ENCODE data around the gene NANOS1. TPM values are rescaled to one million over a fixed set of nuclear protein-coding genes. Genes with fewer than 3 reads are reported as not detected.

Gene NANOS1
- total RNA-seq, 2 donors from 2014 or later = 5.2 to 7.8 TPM

- TF ChIP-seq, protein P1, sequence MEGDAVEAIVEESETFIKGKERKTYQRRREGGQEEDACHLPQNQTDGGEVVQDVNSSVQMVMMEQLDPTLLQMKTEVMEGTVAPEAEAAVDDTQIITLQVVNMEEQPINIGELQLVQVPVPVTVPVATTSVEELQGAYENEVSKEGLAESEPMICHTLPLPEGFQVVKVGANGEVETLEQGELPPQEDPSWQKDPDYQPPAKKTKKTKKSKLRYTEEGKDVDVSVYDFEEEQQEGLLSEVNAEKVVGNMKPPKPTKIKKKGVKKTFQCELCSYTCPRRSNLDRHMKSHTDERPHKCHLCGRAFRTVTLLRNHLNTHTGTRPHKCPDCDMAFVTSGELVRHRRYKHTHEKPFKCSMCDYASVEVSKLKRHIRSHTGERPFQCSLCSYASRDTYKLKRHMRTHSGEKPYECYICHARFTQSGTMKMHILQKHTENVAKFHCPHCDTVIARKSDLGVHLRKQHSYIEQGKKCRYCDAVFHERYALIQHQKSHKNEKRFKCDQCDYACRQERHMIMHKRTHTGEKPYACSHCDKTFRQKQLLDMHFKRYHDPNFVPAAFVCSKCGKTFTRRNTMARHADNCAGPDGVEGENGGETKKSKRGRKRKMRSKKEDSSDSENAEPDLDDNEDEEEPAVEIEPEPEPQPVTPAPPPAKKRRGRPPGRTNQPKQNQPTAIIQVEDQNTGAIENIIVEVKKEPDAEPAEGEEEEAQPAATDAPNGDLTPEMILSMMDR (IDR thresholded peaks at IDR 0.05) = no peak
- no peak for DNase-seq (ENCODE audit: low spot score)
- Histone ChIP-seq H3K4me3 (no peak overlapping the region), H3K27ac (no peak overlapping the region), H3K36me3 (no peaks in the 10 kb centered on the region), H3K4me1 (peaks cover 0 to 13% of the 10 kb centered on the region in 2 donors), H3K9me3 (no peaks in the 10 kb centered on the region), H3K27me3 (no peaks in the 10 kb centered on the region)
Observed at GRCh38 chr10:119003572-119004289, 25.8 kb upstream of the NANOS1 start.

DNA sequence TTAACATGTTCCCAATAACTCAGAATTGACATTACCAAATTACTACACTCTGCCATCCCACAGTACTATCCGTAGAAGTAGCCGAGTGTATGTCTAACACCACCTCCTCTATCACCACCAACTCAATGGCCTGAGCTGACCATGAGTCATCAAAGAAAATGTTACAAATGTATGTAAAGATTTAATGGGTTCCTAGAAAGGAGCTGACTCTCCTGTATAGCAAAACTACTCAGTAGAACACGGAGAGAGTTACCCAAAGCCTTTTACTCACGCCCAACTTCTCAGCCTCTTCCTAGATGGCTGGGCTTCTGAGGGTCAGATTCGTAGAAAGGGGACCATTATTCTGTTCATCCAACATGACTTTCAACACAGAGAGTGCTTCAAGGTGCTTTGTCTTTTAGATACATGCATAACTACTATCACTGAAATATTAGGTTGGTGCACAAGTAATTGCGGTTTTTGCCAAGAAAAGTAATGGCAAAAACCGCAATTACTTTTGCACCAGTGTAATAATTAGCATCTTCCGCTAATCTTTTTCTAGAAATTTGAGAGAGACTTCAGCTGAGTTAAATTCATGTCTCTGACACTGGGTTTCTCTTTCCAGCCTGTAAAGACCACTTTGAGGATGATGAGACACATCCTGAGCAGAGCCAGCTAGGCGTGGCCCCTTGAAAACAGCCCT is 24.0 kb upstream of the NANOS1 start:
- no peaks in the 10 kb centered on the region for H3K27me3 ChIP-seq
- no peaks in the 10 kb centered on the region for H3K9me3 ChIP-seq
- TF ChIP-seq, protein P1 (IDR thresholded peaks at IDR 0.05) = no peak
- peaks cover 0 to 13% of the 10 kb centered on the region in 2 donors for H3K4me1 ChIP-seq
- no peak for DNase-seq (ENCODE audit: low spot score)
- no peaks in the 10 kb centered on the region for H3K36me3 ChIP-seq
- no peak overlapping the region for H3K4me3 ChIP-seq
- H3K27ac ChIP-seq = no peak overlapping the region

DNA sequence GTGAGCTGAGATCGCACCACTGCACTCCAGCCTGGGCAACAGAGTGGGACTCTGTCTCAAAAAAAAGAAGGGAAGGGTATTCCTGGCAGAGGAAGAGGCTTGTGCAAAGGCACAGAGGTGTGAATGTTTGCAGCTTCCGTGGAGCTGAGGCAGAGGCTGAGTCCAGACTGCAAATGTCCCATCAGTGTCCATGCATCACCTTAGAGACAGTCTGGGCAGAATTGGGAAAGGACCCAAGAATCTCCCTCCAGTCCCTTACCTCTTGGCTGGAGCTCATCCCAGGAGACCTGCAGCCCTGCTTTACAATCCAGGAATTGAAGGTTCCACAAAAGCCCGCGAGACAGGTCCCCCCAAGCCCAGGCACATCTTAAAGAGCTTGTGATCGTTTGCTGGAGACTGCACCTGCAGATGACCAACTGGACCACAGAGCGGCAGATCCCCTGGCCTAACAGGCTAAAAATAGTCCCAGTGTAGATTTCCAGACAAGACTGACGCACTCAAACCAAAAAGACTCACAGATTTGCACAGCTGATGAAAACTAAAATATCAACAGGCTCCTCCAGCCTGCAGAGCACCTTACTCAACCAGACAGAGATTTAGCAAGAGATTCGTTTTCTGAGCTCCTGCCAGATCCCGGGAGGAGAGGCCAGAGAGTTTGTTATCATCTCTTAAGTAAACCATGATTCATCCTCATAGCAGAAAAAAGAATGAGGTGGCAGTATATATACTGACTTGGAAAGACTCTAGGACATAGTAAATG is 22.9 kb upstream of the NANOS1 start:
- TF ChIP-seq, protein P1 (IDR thresholded peaks at IDR 0.05) = no peak
- Histone ChIP-seq H3K9me3 (no peaks in the 10 kb centered on the region), H3K4me1 (peaks cover 0 to 13% of the 10 kb centered on the region in 2 donors), H3K27ac (no peak overlapping the region), H3K27me3 (no peaks in the 10 kb centered on the region), H3K36me3 (no peaks in the 10 kb centered on the region), H3K4me3 (no peak overlapping the region)
- peak; percentile 77 for DNase-seq (ENCODE audit: low spot score)

DNA sequence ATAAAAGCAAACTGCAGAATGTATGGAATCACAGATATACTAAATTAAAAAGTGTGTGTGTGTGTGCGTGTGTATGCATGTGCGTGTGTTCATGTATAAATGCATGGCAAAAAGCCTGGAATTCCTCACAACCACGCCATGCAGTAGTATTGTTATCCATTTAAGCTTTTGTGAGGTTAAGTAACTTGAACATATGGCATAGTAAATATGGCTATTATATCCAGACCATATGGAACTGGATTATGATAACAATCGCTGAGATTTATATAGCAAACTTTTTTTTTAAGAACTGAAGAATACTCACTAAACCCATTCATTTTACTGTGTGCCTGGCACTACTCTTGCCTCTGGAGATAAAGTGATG is 22.3 kb upstream of the NANOS1 start:
- no peaks in the 10 kb centered on the region for H3K9me3 ChIP-seq
- DNase-seq (ENCODE audit: low spot score) = no peak
- no peak overlapping the region for H3K27ac ChIP-seq
- H3K27me3 ChIP-seq = no peaks in the 10 kb centered on the region
- H3K4me1 ChIP-seq = peaks cover 0 to 13% of the 10 kb centered on the region in 2 donors
- H3K4me3 ChIP-seq = no peak overlapping the region
- TF ChIP-seq, protein P1 (IDR thresholded peaks at IDR 0.05) = no peak
- H3K36me3 ChIP-seq = no peaks in the 10 kb centered on the region

GRCh38 chr10:119020627-119020946 is 8.9 kb upstream of the NANOS1 start:
- DNase-seq (ENCODE audit: low spot score) = no peak
- no peaks in the 10 kb centered on the region for H3K27me3 ChIP-seq
- no peaks in the 10 kb centered on the region for H3K36me3 ChIP-seq
- H3K9me3 ChIP-seq = no peaks in the 10 kb centered on the region
- peaks cover 0 to 13% of the 10 kb centered on the region in 2 donors for H3K4me1 ChIP-seq
- TF ChIP-seq, protein P1 (IDR thresholded peaks at IDR 0.05) = no peak
- no peak overlapping the region for H3K4me3 ChIP-seq
- no peak overlapping the region for H3K27ac ChIP-seq
